Vagina (tissue), 2 donors: Measurements from ENCODE around the gene PDAP1. TPM values are rescaled to one million over a fixed set of nuclear protein-coding genes. Genes with fewer than 3 reads are reported as not detected.

Source experiments
- DNase-seq, 2 donors: peaks; one replicate each; pipeline ENCODE4 v3.0.0-alpha.2; 2017; ENCODE audit errors: extremely low spot score in 2 of 2
- H3K27ac ChIP-seq: fragments of 200-600 bp; sonication (generic); one replicate; pipeline ENCODE4 v1.5.1; 2019
- H3K27me3 ChIP-seq: fragments of 200-600 bp; sonication (generic); one replicate; pipeline ENCODE4 v1.5.1; 2019
- H3K36me3 ChIP-seq, 2 donors: fragments of 200-600 bp; sonication (generic); one replicate each; pipeline ENCODE4 v1.5.1; 2017 to 2019
- H3K4me1 ChIP-seq: fragments of 200-600 bp; sonication (generic); one replicate; pipeline ENCODE4 v1.5.1; 2019
- H3K4me3 ChIP-seq, 2 donors: fragments of 200-600 bp; sonication (generic); 1 replicate in 1 of 2; 2 replicates in 1 of 2; pipeline ENCODE4 v1.5.1; 2016 to 2019
- H3K9me3 ChIP-seq: fragments of 200-600 bp; sonication (generic); one replicate; pipeline ENCODE4 v1.5.1; 2019
- POLR2A ChIP-seq, 2 donors: fragments of 450-650 bp; IDR thresholded peaks; one replicate each; pipeline ENCODE4 v1.6.1; 2017; ENCODE audit warnings: antibody characterized with exemption in 2 of 2, mild to moderate bottlenecking in 2 of 2, moderate library complexity in 2 of 2
- POLR2AphosphoS5 ChIP-seq, 2 donors: sonication (generic); formaldehyde crosslinking; IDR thresholded peaks; one replicate each; pipeline ENCODE4 v1.9.0; 2017; ENCODE audit warnings: antibody characterized with exemption in 2 of 2, mild to moderate bottlenecking in 2 of 2, low read depth in 1 of 2; ENCODE audit not compliant: insufficient read depth in 1 of 2
- intact Hi-C: fragments of 100-400 bp; cut with DNase I; formaldehyde crosslinking; loops from one replicate; pipeline ENCODE4 v1.15.1; 2023
- total RNA-seq: library from RNA; depleted of rRNA; stranded (reverse); fragments of >200 nt; gene quantifications from one replicate; pipeline ENCODE4 v1.2.3, GENCODE V29; 2016
- TF ChIP-seq, protein P1 (sequence below), 3 experiments: fragments of 450-650 bp in 2 of 3; fragments of 200-600 bp in 1 of 3; sonication (generic) in 1 of 3; IDR thresholded peaks; one replicate each; pipeline ENCODE4 v1.5.1; 2017 to 2019; ENCODE audit warnings: antibody characterized with exemption in 3 of 3, mild to moderate bottlenecking in 2 of 3, moderate library complexity in 2 of 3

PDAP1 gene
- total RNA-seq, 1 donor from 2014 or later, result 48.1 TPM

DNA sequence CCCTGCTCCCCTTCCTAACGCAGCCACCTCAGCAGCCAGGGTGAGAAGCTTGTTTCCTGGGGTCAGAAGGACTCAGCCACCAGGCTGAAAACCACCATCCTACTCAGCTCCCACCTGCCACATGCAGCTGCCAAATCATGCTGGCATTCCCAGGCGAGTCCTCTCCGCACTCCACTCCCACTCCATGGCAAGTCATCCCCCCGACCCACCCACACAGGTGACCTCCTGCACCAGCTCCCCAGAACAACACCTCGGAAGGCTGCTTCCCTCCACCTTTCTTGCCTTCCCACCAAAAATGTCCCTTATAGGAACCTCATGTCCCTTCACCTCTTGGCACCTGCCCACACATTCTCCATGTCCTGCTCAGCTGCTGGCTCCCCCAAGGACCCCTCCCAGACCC, 4.6 kb downstream of the PDAP1 start:
- Histone ChIP-seq H3K4me3 (no peak overlapping the region), H3K9me3 (no peaks in the 10 kb centered on the region), H3K27ac (no peak overlapping the region), H3K36me3 (peaks cover 0 to 51% of the 10 kb centered on the region in 2 donors), H3K27me3 (no peaks in the 10 kb centered on the region), H3K4me1 (peaks cover 39% of the 10 kb centered on the region)
- intact Hi-C loops, result loop anchor here (10.0 kb wide), 1 partner anchor 259 kb away; the partner anchor contains the start of gene SMURF1
- TF ChIP-seq POLR2AphosphoS5 (IDR thresholded peaks at IDR 0.05; ENCODE audit: insufficient read depth in 1 of 2, low read depth in 1 of 2) (no peak), POLR2A (IDR thresholded peaks at IDR 0.05) (no peak)
- TF ChIP-seq, protein P1, sequence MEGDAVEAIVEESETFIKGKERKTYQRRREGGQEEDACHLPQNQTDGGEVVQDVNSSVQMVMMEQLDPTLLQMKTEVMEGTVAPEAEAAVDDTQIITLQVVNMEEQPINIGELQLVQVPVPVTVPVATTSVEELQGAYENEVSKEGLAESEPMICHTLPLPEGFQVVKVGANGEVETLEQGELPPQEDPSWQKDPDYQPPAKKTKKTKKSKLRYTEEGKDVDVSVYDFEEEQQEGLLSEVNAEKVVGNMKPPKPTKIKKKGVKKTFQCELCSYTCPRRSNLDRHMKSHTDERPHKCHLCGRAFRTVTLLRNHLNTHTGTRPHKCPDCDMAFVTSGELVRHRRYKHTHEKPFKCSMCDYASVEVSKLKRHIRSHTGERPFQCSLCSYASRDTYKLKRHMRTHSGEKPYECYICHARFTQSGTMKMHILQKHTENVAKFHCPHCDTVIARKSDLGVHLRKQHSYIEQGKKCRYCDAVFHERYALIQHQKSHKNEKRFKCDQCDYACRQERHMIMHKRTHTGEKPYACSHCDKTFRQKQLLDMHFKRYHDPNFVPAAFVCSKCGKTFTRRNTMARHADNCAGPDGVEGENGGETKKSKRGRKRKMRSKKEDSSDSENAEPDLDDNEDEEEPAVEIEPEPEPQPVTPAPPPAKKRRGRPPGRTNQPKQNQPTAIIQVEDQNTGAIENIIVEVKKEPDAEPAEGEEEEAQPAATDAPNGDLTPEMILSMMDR (IDR thresholded peaks at IDR 0.05), result no peak
- DNase-seq, result no peak

GRCh38 chr7:99402854-99403253, 5.5 kb downstream of the PDAP1 start:
- intact Hi-C loops, result loop anchor here (10.0 kb wide), 1 partner anchor 258 kb away; the partner anchor contains the start of gene SMURF1

DNA sequence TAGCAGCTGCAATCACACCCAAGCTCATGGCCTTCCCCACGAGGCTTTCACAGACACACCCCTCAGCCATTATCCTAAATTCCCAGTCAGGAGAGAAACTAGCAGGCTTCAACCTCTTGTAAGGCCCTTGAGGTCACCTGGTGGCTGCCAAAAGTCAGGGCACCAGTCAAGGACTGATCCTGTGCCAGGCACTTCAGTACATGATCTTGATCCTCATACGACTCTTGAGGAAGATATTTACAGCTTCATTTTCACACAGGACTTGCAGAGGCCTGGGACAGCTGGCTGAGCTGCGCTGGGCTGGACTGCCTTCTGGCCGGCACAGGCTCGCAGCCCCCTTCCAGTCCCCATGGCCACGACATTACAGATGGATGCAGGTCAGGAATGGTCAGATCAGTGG, 8.8 kb downstream of the PDAP1 start:
- intact Hi-C loops, result no loop called here
- H3K36me3 ChIP-seq, result peaks cover 0 to 90% of the 10 kb centered on the region in 2 donors
- H3K9me3 ChIP-seq, result no peaks in the 10 kb centered on the region
- no peaks in the 10 kb centered on the region for H3K27me3 ChIP-seq
- H3K27ac ChIP-seq, result no peak overlapping the region
- no peak for DNase-seq
- peaks cover 3% of the 10 kb centered on the region for H3K4me1 ChIP-seq
- H3K4me3 ChIP-seq, result no peak overlapping the region
- TF ChIP-seq POLR2A (IDR thresholded peaks at IDR 0.05) (no peak), POLR2AphosphoS5 (IDR thresholded peaks at IDR 0.05; ENCODE audit: insufficient read depth in 1 of 2, low read depth in 1 of 2) (no peak)
- TF ChIP-seq, protein P1 (IDR thresholded peaks at IDR 0.05), result no peak

More at GRCh38 chr7:99402854-99403253, 5.5 kb downstream of the PDAP1 start:
- Histone ChIP-seq H3K27me3 (no peaks in the 10 kb centered on the region), H3K4me1 (peaks cover 36% of the 10 kb centered on the region), H3K9me3 (no peaks in the 10 kb centered on the region), H3K36me3 (peaks cover 0 to 59% of the 10 kb centered on the region in 2 donors), H3K27ac (no peak overlapping the region), H3K4me3 (no peak overlapping the region)
- DNase-seq, result no peak
- TF ChIP-seq POLR2AphosphoS5 (IDR thresholded peaks at IDR 0.05; ENCODE audit: insufficient read depth in 1 of 2, low read depth in 1 of 2) (no peak), POLR2A (IDR thresholded peaks at IDR 0.05) (no peak)
- TF ChIP-seq, protein P1 (IDR thresholded peaks at IDR 0.05), result no peak

GRCh38 chr7:99398891-99399445, 9.4 kb downstream of the PDAP1 start:
- Histone ChIP-seq H3K4me1 (peaks cover 2% of the 10 kb centered on the region), H3K27ac (no peak overlapping the region), H3K27me3 (no peaks in the 10 kb centered on the region), H3K9me3 (no peaks in the 10 kb centered on the region), H3K4me3 (no peak overlapping the region), H3K36me3 (peaks cover 0 to 94% of the 10 kb centered on the region in 2 donors)
- no peak for DNase-seq
- no peak for TF ChIP-seq POLR2A (IDR thresholded peaks at IDR 0.05)
- TF ChIP-seq, protein P1 (IDR thresholded peaks at IDR 0.05), result no peak
- TF ChIP-seq POLR2AphosphoS5 (IDR thresholded peaks at IDR 0.05; ENCODE audit: insufficient read depth in 1 of 2, low read depth in 1 of 2), result no peak
- intact Hi-C loops, result no loop called here

- DNase-seq, result no peak
- TF ChIP-seq POLR2A (IDR thresholded peaks at IDR 0.05) (no peak), POLR2AphosphoS5 (IDR thresholded peaks at IDR 0.05; ENCODE audit: insufficient read depth in 1 of 2, low read depth in 1 of 2) (no peak)
- TF ChIP-seq, protein P1 (IDR thresholded peaks at IDR 0.05), result no peak
- intact Hi-C loops, result no loop called here
- H3K27me3 ChIP-seq, result no peaks in the 10 kb centered on the region
- no peak overlapping the region for H3K4me3 ChIP-seq
- H3K36me3 ChIP-seq, result peaks cover 0 to 78% of the 10 kb centered on the region in 2 donors
- no peak overlapping the region for H3K27ac ChIP-seq
- no peaks in the 10 kb centered on the region for H3K9me3 ChIP-seq
- H3K4me1 ChIP-seq, result peaks cover 17% of the 10 kb centered on the region
Observed at GRCh38 chr7:99397297-99397983, 11.0 kb downstream of the PDAP1 start.
